Astrocyte (in vitro differentiated cells and primary cell): Measurements from ENCODE around the gene LGR6. TPM values are rescaled to one million over a fixed set of nuclear protein-coding genes. Genes with fewer than 3 reads are reported as not detected.

ENCODE experiments used
- DNase-seq: peaks from one replicate; pipeline ENCODE4 v3.0.0-alpha.2; 2010; ENCODE audit warnings: low read depth
- FAIRE-seq: peaks from 2 replicates; lab custom pipeline; 2011; peaks lifted over from hg19 to GRCh38; lab: Jason Lieb, UNC
- H2AFZ ChIP-seq: 2 replicates; pipeline ENCODE4 v1.6.0; 2012; ENCODE audit warnings: low read depth, low read length, inconsistent platforms
- H3K27ac ChIP-seq: 2 replicates; pipeline ENCODE4 v1.5.1; 2011; ENCODE audit warnings: low read depth, low read length, inconsistent platforms
- H3K27me3 ChIP-seq: 2 replicates; pipeline ENCODE4 v1.6.0; 2011; ENCODE audit warnings: low read length, inconsistent platforms; ENCODE audit not compliant: insufficient read depth
- H3K36me3 ChIP-seq: 2 replicates; pipeline ENCODE4 v1.5.1; 2011; ENCODE audit warnings: low read length, inconsistent platforms; ENCODE audit not compliant: insufficient read depth
- H3K4me1 ChIP-seq: 2 replicates; pipeline ENCODE4 v1.5.1; 2011; ENCODE audit warnings: low read length, inconsistent platforms; ENCODE audit not compliant: insufficient read depth
- H3K4me2 ChIP-seq: 2 replicates; pipeline ENCODE4 v1.6.0; 2012; ENCODE audit warnings: low read length, inconsistent platforms
- H3K4me3 ChIP-seq: 2 replicates; pipeline ENCODE4 v1.5.1; 2011; ENCODE audit warnings: low read depth, mild to moderate bottlenecking, low read length, inconsistent platforms; ENCODE audit not compliant: insufficient read depth
- H3K79me2 ChIP-seq: 2 replicates; pipeline ENCODE4 v1.6.0; 2012; ENCODE audit warnings: mild to moderate bottlenecking, low read length, inconsistent platforms; ENCODE audit not compliant: insufficient read depth
- H3K9ac ChIP-seq: 2 replicates; pipeline ENCODE4 v1.6.0; 2012; ENCODE audit warnings: mild to moderate bottlenecking, low read length, inconsistent platforms
- H3K9me3 ChIP-seq: 2 replicates; pipeline ENCODE4 v1.5.1; 2012; ENCODE audit warnings: low read depth, mild to moderate bottlenecking, low read length, inconsistent platforms; ENCODE audit not compliant: insufficient read depth
- H4K20me1 ChIP-seq: 2 replicates; pipeline ENCODE4 v1.6.0; 2012; ENCODE audit warnings: low read length, inconsistent platforms; ENCODE audit not compliant: insufficient read depth
- H3K27ac Mint-ChIP-seq: one replicate; pipeline ENCODE4 v1.8.0; 2021; ENCODE audit warnings: mild to moderate bottlenecking, mixed read lengths; ENCODE audit not compliant: unreplicated experiment
- H3K27me3 Mint-ChIP-seq: one replicate; pipeline ENCODE4 v1.8.0; 2021; ENCODE audit warnings: low read depth, mixed read lengths; ENCODE audit not compliant: unreplicated experiment
- H3K36me3 Mint-ChIP-seq: one replicate; pipeline ENCODE4 v1.8.0; 2021; ENCODE audit warnings: low read depth, mixed read lengths; ENCODE audit not compliant: unreplicated experiment
- H3K4me1 Mint-ChIP-seq: one replicate; pipeline ENCODE4 v1.8.0; 2021; ENCODE audit warnings: low read depth, mixed read lengths; ENCODE audit not compliant: unreplicated experiment
- H3K4me3 Mint-ChIP-seq: one replicate; pipeline ENCODE4 v1.8.0; 2021; ENCODE audit warnings: mild to moderate bottlenecking, moderate library complexity, mixed read lengths; ENCODE audit not compliant: unreplicated experiment
- H3K9me3 Mint-ChIP-seq: one replicate; pipeline ENCODE4 v1.8.0; 2021; ENCODE audit warnings: mild to moderate bottlenecking, mixed read lengths; ENCODE audit not compliant: unreplicated experiment
- CTCF ChIP-seq: IDR thresholded peaks from 2 replicates; pipeline ENCODE4 v1.5.1; 2011; ENCODE audit warnings: low read depth, mild to moderate bottlenecking, inconsistent platforms, low read length, moderate library complexity; ENCODE audit not compliant: insufficient read depth
- EZH2 ChIP-seq: IDR thresholded peaks from 2 replicates; pipeline ENCODE4 v1.6.1; 2012; ENCODE audit warnings: mild to moderate bottlenecking, low read length, inconsistent platforms; ENCODE audit not compliant: insufficient read depth
- total RNA-seq: library from RNA; stranded (reverse); gene quantifications from 2 replicates; pipeline ENCODE4 v1.2.1, GENCODE V29; 2021

Gene LGR6
- total RNA-seq, 1 donor from 2014 or later: 0.27 TPM

GRCh38 chr1:202146993-202147392 is 46.6 kb upstream of the LGR6 start:
- no peak overlapping the region for H3K4me3 Mint-ChIP-seq

GRCh38 chr1:202148391-202148790 is 45.2 kb upstream of the LGR6 start:
- Mint-ChIP-seq H3K4me1 (peaks cover 10% of the 10 kb centered on the region), H3K27me3 (peaks cover 2% of the 10 kb centered on the region), H3K36me3 (no peaks in the 10 kb centered on the region), H3K4me3 (no peak overlapping the region), H3K27ac (no peak overlapping the region), H3K9me3 (peaks cover 3% of the 10 kb centered on the region)
- no peak overlapping the region for H3K9ac ChIP-seq
- no peak overlapping the region for H3K27ac ChIP-seq
- H4K20me1 ChIP-seq: peaks cover 4% of the 10 kb centered on the region
- no peak for FAIRE-seq
- H3K4me2 ChIP-seq: no peak overlapping the region
- TF ChIP-seq CTCF (no peak), EZH2 (no peak)
- no peaks in the 10 kb centered on the region for H3K36me3 ChIP-seq
- H2AFZ ChIP-seq: no peak overlapping the region
- peaks cover 2% of the 10 kb centered on the region for H3K27me3 ChIP-seq
- peaks cover 19% of the 10 kb centered on the region for H3K79me2 ChIP-seq
- no peak for DNase-seq
- peaks cover 10% of the 10 kb centered on the region for H3K4me1 ChIP-seq
- H3K9me3 ChIP-seq: no peaks in the 10 kb centered on the region
- H3K4me3 ChIP-seq: no peak overlapping the region

More at GRCh38 chr1:202146993-202147392, 46.6 kb upstream of the LGR6 start:
- no peak overlapping the region for H3K27ac ChIP-seq
- no peak for DNase-seq
- FAIRE-seq: no peak
- no peaks in the 10 kb centered on the region for H3K27me3 ChIP-seq
- H3K79me2 ChIP-seq: peaks cover 33% of the 10 kb centered on the region
- H3K27ac Mint-ChIP-seq: no peak overlapping the region
- H3K27me3 Mint-ChIP-seq: peaks cover 2% of the 10 kb centered on the region
- TF ChIP-seq CTCF: no peak
- TF ChIP-seq EZH2: no peak
- peaks cover 10% of the 10 kb centered on the region for H3K4me1 Mint-ChIP-seq
- H3K9ac ChIP-seq: no peak overlapping the region
- H3K9me3 ChIP-seq: no peaks in the 10 kb centered on the region
- H3K36me3 Mint-ChIP-seq: no peaks in the 10 kb centered on the region
- H3K36me3 ChIP-seq: no peaks in the 10 kb centered on the region
- H3K4me1 ChIP-seq: peaks cover 20% of the 10 kb centered on the region
- H3K4me3 ChIP-seq: no peak overlapping the region
- no peak overlapping the region for H2AFZ ChIP-seq
- peaks cover 3% of the 10 kb centered on the region for H3K9me3 Mint-ChIP-seq
- no peak overlapping the region for H3K4me2 ChIP-seq
- H4K20me1 ChIP-seq: peaks cover 18% of the 10 kb centered on the region

- no peaks in the 10 kb centered on the region for H3K36me3 Mint-ChIP-seq
- FAIRE-seq: no peak
Observed at GRCh38 chr1:202149566-202149965, 44.0 kb upstream of the LGR6 start.

More at GRCh38 chr1:202149566-202149965, 44.0 kb upstream of the LGR6 start:
- peaks cover 8% of the 10 kb centered on the region for H3K79me2 ChIP-seq
- Mint-ChIP-seq H3K27me3 (peaks cover 3% of the 10 kb centered on the region), H3K27ac (no peak overlapping the region), H3K4me3 (no peak overlapping the region), H3K9me3 (peaks cover 3% of the 10 kb centered on the region), H3K4me1 (peaks cover 13% of the 10 kb centered on the region)
- H2AFZ ChIP-seq: no peak overlapping the region
- no peaks in the 10 kb centered on the region for H3K9me3 ChIP-seq
- no peaks in the 10 kb centered on the region for H3K36me3 ChIP-seq
- no peaks in the 10 kb centered on the region for H4K20me1 ChIP-seq
- DNase-seq: no peak
- no peak overlapping the region for H3K4me2 ChIP-seq
- TF ChIP-seq EZH2 (no peak), CTCF (no peak)
- peaks cover 6% of the 10 kb centered on the region for H3K4me1 ChIP-seq
- H3K27ac ChIP-seq: no peak overlapping the region
- H3K9ac ChIP-seq: no peak overlapping the region
- peaks cover 2% of the 10 kb centered on the region for H3K27me3 ChIP-seq
- no peak overlapping the region for H3K4me3 ChIP-seq
